Osteocyte (in vitro differentiated cells): Measurements from ENCODE around the gene C1orf210. TPM values are rescaled to one million over a fixed set of nuclear protein-coding genes. Genes with fewer than 3 reads are reported as not detected.

ENCODE experiments used
- DNase-seq: peaks from one replicate; pipeline ENCODE4 v3.0.0; 2021; ENCODE audit warnings: mixed read lengths; ENCODE audit not compliant: unreplicated experiment; ENCODE audit errors: extremely low spot score
- H3K27ac Mint-ChIP-seq: one replicate; pipeline ENCODE4 v1.8.0; 2021; ENCODE audit warnings: mild to moderate bottlenecking, mixed read lengths; ENCODE audit not compliant: unreplicated experiment
- H3K27me3 Mint-ChIP-seq: one replicate; pipeline ENCODE4 v1.8.0; 2021; ENCODE audit warnings: mixed read lengths; ENCODE audit not compliant: unreplicated experiment
- H3K36me3 Mint-ChIP-seq: one replicate; pipeline ENCODE4 v1.8.0; 2021; ENCODE audit warnings: mixed read lengths; ENCODE audit not compliant: unreplicated experiment
- H3K4me1 Mint-ChIP-seq: one replicate; pipeline ENCODE4 v1.8.0; 2021; ENCODE audit warnings: mixed read lengths; ENCODE audit not compliant: unreplicated experiment
- H3K4me3 Mint-ChIP-seq: one replicate; pipeline ENCODE4 v1.8.0; 2021; ENCODE audit warnings: mild to moderate bottlenecking, moderate library complexity, mixed read lengths; ENCODE audit not compliant: unreplicated experiment
- H3K9me3 Mint-ChIP-seq: one replicate; pipeline ENCODE4 v1.8.0; 2021; ENCODE audit warnings: mixed read lengths; ENCODE audit not compliant: unreplicated experiment
- total RNA-seq: library from RNA; stranded (reverse); gene quantifications from 2 replicates; pipeline ENCODE4 v1.2.1, GENCODE V29; 2021
- TF ChIP-seq, protein P1 (sequence below): fragments of 200-600 bp; sonication (generic); IDR thresholded peaks from 2 replicates; pipeline ENCODE4 v1.5.0; 2021; ENCODE audit warnings: antibody characterized with exemption, mild to moderate bottlenecking, moderate library complexity

The C1orf210 gene
- total RNA-seq, 1 donor from 2014 or later, result not detected

DNA sequence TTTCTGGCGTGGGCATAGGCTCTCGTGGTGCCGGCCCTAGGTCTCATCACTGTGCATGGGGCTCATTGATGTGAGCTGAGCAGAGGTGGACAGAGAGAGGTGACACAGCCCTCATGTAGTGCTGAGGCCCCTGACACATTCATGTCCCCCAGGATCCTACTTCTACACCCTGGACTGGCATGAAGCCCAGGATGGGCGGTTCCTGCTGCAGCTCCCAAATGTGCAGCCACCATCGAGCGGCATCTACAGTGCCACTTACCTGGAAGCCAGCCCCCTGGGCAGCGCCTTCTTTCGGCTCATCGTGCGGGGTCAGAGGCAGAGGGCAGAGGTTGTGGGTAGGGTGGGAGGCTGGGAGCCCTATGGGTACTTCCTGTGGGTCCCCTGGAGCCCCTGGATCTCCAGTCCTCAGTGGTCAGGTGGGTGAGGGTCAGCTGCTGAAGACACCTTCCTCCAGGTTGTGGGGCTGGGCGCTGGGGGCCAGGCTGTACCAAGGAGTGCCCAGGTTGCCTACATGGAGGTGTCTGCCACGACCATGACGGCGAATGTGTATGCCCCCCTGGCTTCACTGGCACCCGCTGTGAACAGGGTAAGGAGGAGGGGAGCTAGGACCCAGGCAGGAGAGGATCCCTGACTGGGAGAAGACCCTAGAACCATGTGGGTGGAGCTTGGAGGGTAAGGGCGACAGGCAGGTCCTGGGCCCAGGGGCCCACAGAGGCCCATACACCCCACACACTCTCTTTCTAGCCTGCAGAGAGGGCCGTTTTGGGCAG is 21.5 kb upstream of the C1orf210 start:
- no peak for DNase-seq
- Mint-ChIP-seq H3K27me3 (no peaks in the 10 kb centered on the region), H3K4me1 (peaks cover 2% of the 10 kb centered on the region), H3K4me3 (no peak overlapping the region), H3K9me3 (no peaks in the 10 kb centered on the region), H3K27ac (no peak overlapping the region), H3K36me3 (no peaks in the 10 kb centered on the region)
- TF ChIP-seq, protein P1, sequence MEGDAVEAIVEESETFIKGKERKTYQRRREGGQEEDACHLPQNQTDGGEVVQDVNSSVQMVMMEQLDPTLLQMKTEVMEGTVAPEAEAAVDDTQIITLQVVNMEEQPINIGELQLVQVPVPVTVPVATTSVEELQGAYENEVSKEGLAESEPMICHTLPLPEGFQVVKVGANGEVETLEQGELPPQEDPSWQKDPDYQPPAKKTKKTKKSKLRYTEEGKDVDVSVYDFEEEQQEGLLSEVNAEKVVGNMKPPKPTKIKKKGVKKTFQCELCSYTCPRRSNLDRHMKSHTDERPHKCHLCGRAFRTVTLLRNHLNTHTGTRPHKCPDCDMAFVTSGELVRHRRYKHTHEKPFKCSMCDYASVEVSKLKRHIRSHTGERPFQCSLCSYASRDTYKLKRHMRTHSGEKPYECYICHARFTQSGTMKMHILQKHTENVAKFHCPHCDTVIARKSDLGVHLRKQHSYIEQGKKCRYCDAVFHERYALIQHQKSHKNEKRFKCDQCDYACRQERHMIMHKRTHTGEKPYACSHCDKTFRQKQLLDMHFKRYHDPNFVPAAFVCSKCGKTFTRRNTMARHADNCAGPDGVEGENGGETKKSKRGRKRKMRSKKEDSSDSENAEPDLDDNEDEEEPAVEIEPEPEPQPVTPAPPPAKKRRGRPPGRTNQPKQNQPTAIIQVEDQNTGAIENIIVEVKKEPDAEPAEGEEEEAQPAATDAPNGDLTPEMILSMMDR, result no peak

DNA sequence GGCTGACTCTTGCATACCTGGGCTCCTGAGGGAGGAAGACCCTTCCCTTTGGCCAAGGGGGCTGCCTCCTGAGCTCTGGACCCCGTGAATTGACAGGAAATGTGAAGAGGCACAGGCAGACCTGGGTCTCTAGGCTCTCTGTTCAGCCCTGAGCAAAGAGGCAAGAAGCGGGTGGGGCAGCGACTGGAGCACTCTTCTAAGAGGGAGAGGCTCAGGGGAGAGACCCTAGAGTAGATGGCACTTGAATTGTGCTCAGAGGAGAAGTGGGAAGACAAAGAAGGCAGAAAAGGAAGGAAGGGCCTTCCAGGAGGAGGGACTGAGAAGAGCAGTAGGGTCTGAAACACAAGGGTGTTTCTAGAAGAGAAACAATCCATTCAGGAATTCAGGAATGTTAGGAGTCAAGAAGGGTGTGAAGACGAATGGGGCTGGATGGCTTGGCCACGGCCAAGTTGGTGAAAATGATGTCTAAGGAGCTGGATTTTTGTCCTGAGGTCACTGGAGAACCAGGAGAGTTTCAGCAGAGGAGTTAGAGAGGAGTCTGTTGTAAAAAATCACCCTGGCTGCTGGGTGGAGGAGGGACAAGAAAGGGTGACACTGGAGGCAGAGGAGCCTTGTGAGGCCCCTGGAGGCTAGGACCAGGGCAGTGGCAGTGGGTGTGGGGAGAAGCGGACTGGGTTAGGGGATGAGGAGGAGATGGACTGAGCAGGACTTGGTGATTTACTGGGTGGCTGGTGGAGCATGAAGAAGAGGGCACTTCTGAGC is 20.7 kb upstream of the C1orf210 start:
- no peaks in the 10 kb centered on the region for H3K36me3 Mint-ChIP-seq
- no peaks in the 10 kb centered on the region for H3K27me3 Mint-ChIP-seq
- no peak overlapping the region for H3K27ac Mint-ChIP-seq
- TF ChIP-seq, protein P1, result no peak
- peaks cover 2% of the 10 kb centered on the region for H3K4me1 Mint-ChIP-seq
- H3K4me3 Mint-ChIP-seq, result no peak overlapping the region
- DNase-seq, result no peak
- H3K9me3 Mint-ChIP-seq, result no peaks in the 10 kb centered on the region

DNA sequence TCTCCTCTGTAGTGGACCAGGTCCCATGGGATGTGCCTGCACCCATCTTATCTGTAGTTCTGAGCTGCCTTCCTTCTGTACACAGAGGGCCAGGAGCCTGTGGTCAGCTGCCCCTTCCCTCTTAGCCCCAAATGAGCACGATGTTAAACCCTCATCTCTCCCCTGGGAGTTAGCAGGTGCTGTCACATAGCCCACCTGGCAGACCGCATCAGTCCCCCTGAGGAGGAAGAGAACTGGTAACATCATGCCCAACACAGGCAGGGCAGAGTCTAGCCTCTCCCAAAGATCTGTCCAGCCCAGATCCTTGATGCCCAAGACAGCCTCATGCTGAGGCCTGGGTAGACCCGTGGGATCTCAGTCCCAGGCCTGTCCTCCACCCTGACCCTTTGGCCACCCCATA is 20.1 kb upstream of the C1orf210 start:
- no peak for DNase-seq
- no peak overlapping the region for H3K27ac Mint-ChIP-seq
- H3K4me3 Mint-ChIP-seq, result no peak overlapping the region
- H3K4me1 Mint-ChIP-seq, result peaks cover 2% of the 10 kb centered on the region
- no peaks in the 10 kb centered on the region for H3K36me3 Mint-ChIP-seq
- H3K9me3 Mint-ChIP-seq, result no peaks in the 10 kb centered on the region
- TF ChIP-seq, protein P1, result no peak
- no peaks in the 10 kb centered on the region for H3K27me3 Mint-ChIP-seq

DNA sequence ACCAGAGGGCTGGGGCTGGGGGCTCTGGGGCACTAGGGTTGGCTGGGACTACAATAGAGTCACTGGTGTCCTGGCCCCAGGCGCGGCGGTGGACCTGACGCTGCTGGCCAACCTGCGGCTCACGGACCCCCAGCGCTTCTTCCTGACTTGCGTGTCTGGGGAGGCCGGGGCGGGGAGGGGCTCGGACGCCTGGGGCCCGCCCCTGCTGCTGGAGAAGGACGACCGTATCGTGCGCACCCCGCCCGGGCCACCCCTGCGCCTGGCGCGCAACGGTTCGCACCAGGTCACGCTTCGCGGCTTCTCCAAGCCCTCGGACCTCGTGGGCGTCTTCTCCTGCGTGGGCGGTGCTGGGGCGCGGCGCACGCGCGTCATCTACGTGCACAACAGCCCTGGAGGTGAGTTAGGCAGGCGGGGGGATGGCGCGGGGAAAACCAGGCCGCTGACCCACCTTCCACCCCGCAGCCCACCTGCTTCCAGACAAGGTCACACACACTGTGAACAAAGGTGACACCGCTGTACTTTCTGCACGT is 19.5 kb upstream of the C1orf210 start:
- H3K4me1 Mint-ChIP-seq, result peaks cover 2% of the 10 kb centered on the region
- H3K9me3 Mint-ChIP-seq, result no peaks in the 10 kb centered on the region
- H3K4me3 Mint-ChIP-seq, result no peak overlapping the region

More for the DNA sequence above, 19.5 kb upstream of the C1orf210 start:
- TF ChIP-seq, protein P1, result no peak
- DNase-seq, result no peak
- Mint-ChIP-seq H3K36me3 (no peaks in the 10 kb centered on the region), H3K27me3 (no peaks in the 10 kb centered on the region), H3K27ac (no peak overlapping the region)
